HG03460 (cell line): ENCODE measurements around the gene IL22.

Source experiments
- ATAC-seq: cut with Tn5 transposase; IDR thresholded peaks from one replicate; pipeline ENCODE4 v1.9.1; 2021; ENCODE audit not compliant: unreplicated experiment

IL22 gene

DNA sequence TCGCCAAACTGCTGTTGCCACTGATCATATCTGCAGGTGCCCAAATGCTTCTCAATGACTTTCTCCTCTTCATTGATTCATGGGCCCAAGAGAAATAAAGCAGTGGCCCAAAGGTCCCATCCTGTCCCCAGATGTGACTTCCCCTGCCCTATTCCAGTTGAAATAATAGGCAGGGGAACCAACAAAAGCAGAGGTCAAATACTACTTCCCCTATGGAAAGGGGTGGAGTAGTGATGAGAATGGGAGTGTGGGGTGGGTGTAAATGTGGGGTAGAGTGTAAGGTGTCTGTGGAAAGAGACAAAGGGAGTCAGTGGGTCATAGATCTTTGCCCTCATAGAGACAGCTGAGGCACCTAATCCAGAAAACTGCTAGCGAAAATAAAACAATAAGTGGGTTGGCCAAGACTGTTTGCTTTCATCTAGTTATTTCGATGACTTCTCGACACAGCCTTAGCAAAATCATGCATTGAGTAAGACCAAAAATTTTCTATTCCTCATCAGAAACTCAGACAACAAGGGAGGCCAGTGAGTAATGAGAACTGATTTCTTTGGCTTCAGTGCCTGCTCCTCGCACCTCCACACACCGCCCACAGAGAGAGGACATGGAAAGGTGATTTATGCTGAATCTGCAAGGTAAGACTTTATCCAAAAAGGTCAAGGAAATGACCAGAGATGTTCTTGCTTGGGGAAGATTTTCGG, 10.9 kb upstream of the IL22 start:
- ATAC-seq: no peak

GRCh38 chr12:68263366-68263765, 10.0 kb upstream of the IL22 start:
- no peak for ATAC-seq

GRCh38 chr12:68261896-68262295, 8.5 kb upstream of the IL22 start:
- no peak for ATAC-seq

- ATAC-seq: no peak
These were observed 6.7 kb upstream of the IL22 start for GRCh38 chr12:68260153-68260552.

DNA sequence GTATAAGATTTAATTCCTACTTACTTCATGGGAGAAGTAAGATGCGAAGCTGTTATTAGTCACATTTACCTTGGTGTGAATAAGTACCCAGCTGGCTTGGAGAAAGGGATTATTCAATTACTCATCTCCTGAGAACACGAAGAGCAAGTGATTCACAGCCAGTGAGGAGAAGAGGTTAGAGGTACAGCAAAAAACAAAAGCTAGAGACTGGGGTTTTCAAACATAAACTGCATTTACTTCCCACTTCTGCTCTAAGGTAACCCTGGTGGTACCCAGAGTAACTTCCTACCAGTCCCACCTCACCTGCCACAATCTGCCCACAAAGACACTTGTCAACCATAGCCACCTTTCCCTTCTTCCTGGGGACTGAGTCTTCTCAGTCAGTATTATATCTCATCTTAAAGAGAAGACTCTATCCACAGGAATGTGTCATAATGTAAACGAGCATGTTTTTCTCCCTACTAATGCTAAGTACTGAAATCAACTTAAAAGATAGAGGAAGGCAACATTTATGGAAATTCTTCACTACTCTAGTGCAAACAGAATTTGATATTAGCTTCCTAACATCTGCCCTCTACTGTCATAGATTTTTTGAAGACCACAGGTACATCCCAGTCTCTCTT, 6.0 kb upstream of the IL22 start:
- ATAC-seq: no peak

GRCh38 chr12:68252077-68252476, 1.3 kb downstream of the IL22 start:
- ATAC-seq: no peak

DNA sequence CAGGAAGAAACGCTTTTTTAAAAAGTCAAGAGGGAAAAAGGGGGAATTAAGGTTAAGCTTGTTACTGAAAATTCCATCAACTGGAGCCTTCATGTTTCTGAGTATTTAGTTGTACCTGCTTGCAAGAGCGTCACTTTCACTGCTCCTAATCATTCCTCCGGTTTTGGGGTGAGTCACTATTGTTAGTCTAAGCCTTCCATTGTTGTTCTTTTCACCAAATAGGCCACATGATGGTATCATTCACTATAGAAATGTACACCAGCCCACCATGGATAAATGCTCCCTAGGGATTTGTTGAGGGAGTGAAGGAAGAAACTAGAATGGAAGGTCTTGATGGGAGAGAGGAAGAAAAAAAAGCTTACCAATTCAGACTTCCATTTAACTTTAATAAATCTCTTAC, 3.0 kb downstream of the IL22 start:
- no peak for ATAC-seq

DNA sequence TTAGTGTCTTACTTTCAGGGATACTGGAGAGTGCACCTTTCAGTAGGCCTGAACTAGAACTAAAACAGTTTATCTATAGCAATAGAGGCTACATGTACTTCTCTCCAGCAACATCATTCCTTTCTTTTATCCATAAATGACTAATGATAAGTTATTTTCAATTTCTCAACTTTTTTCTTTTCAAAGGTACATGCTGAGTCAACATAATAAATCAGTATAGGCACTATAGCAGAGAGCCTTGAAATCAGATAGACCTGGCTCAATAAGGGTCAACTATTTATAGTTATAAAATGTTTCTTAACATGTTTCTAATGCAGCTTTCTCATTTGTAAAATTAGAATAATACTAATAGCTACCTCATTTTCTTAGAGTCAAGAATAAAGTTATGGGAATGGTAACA, 5.6 kb downstream of the IL22 start:
- ATAC-seq: no peak

- ATAC-seq: no peak
These were observed 7.1 kb downstream of the IL22 start for GRCh38 chr12:68246350-68246749.

GRCh38 chr12:68245180-68246021, 8.0 kb downstream of the IL22 start:
- ATAC-seq: no peak

DNA sequence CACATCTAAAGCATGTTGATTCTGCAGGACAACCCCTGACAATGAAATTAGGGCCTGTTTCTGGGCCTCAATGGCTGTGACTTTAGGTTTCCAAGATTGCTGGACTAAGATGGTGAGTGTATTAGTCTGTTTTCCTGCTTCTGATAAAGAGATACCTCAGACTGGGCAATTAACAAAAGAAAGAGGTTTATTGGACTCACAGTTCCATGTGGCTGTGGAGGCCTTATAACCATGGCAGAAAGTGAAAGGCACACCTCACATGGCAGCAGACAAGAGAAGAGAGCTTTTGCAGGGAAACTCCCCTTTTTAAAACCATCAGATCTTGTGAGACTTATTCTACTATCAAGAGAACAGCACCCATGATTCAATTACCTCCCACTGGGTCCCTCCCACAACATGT, 10.6 kb downstream of the IL22 start:
- no peak for ATAC-seq

GRCh38 chr12:68240975-68241374, 12.4 kb downstream of the IL22 start:
- ATAC-seq: peak; percentile 99

- no peak for ATAC-seq
These were observed 13.3 kb downstream of the IL22 start for GRCh38 chr12:68240079-68240478.

- no peak for ATAC-seq
These were observed 14.0 kb downstream of the IL22 start for GRCh38 chr12:68239309-68239982.

- ATAC-seq: no peak
These were observed 15.8 kb downstream of the IL22 start for GRCh38 chr12:68237619-68238018.

DNA sequence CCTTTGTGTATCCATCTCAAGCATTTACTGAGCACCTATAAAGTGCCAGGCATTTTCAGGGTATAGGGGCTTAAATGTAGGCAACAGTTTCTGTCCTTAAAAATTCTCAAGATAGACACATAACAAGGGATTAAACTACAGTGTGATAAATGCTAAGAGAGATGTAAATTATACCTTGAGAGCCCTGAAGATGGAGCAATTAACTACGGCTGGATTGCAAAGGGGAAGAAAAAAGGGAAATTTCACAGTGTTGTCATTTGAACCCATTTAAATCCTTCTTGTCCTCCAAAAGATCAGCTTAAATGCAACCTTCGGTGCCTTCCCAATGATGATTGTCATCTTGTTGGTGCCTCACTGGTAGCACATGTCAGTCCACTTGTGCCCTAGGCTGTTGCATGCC, 16.3 kb downstream of the IL22 start:
- ATAC-seq: no peak

DNA sequence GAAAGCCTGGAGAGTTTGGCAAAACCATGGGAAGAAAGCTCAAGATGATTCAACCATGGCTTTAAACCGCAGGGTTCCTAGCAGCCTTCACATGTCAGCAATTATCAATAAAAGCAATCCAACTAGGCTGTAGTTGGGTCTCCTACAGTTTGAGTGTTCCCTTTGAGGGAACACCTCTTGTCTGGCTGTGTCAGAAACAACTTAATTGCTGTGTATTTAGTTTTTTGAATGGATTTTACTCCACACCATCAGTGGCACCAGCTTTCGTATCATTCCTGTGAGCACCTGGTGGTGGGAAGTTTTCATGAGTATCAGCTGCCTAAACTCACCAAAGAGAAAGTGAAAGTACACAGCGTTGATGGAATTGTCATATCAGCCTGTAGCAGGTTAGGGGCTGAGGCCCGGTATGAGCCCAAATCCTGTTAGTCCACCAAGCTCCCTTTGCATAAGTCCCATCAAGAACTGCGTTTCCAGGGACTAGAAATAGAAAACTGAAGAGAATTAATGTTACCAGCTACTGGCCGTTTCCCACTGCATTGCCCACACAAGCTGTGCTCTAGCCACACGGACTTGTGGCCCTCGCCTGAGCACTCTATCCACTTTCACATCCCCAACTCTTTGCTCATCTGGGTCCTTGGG, 16.9 kb downstream of the IL22 start:
- peak; percentile 40 for ATAC-seq

GRCh38 chr12:68235576-68235975, 17.8 kb downstream of the IL22 start:
- no peak for ATAC-seq

- no peak for ATAC-seq
These were observed 19.3 kb downstream of the IL22 start for GRCh38 chr12:68234140-68234539.

DNA sequence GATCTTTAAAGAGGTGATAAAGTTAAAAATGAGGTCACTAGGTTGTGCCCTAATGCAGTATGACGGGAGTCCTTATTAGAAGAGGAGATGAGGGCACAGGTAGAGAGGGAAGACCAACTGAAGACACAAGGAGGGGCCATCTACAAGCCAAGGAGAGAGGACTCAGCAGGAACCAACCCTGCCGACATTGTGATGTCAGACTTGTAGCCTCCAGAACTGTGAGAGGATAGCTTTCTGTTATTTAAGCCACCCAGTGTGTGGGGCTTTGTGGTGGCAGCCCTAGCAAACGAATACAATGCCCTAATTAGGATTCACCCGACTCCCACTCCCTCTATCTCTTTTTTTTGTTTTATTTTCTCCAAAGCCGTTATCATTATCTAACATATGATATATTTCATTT, 19.9 kb downstream of the IL22 start:
- ATAC-seq: no peak

GRCh38 chr12:68231691-68232090, 21.7 kb downstream of the IL22 start:
- ATAC-seq: no peak
